Fibroblast of lung (primary cell): ENCODE results near the gene KCNJ14. TPM values are rescaled to one million over a fixed set of nuclear protein-coding genes. Genes with fewer than 3 reads are reported as not detected.
A peak's percentile ranks its signal among the peaks of the same experiment; 100 is the strongest.

ENCODE experiments used
- DNase-seq, 2 donors: peaks; one replicate each; pipeline versions ENCODE4 v3.0.0 to v3.0.0-alpha.2; 2010; ENCODE audit warnings: low read depth in 2 of 2
- H2AFZ ChIP-seq: 2 replicates; pipeline ENCODE4 v1.5.1; 2012; ENCODE audit warnings: low read length, control low read depth, inconsistent platforms
- H3K27ac ChIP-seq: 2 replicates; pipeline ENCODE4 v1.5.1; 2011; ENCODE audit warnings: low read length, control low read depth; ENCODE audit not compliant: insufficient read depth
- H3K27me3 ChIP-seq: 2 replicates; pipeline ENCODE4 v1.5.1; 2011; ENCODE audit warnings: mild to moderate bottlenecking, low read length; ENCODE audit not compliant: control insufficient read depth, insufficient read depth
- H3K36me3 ChIP-seq: 2 replicates; pipeline ENCODE4 v1.5.1; 2011; ENCODE audit warnings: low read length; ENCODE audit not compliant: control insufficient read depth, insufficient read depth
- H3K4me1 ChIP-seq: 2 replicates; pipeline ENCODE4 v1.5.1; 2011; ENCODE audit warnings: low read length; ENCODE audit not compliant: control insufficient read depth, insufficient read depth; ENCODE audit errors: extremely low read depth
- H3K4me2 ChIP-seq: 2 replicates; pipeline ENCODE4 v1.5.1; 2011; ENCODE audit warnings: low read length, control low read depth; ENCODE audit not compliant: insufficient read depth; ENCODE audit errors: extremely low read depth
- H3K4me3 ChIP-seq, 4 experiments: fragments of 200-600 bp in 1 of 4; sonication (generic) in 1 of 4; replicated peaks in 1 of 4; 2 replicates each; pipeline ENCODE4 v1.5.1; 2011 to 2016; ENCODE audit warnings: low read length in 4 of 4, low read depth in 3 of 4, mild to moderate bottlenecking in 3 of 4, control low read depth in 2 of 4, inconsistent platforms in 1 of 4, mixed read lengths in 1 of 4; ENCODE audit not compliant: insufficient read depth in 1 of 4; ENCODE audit errors: control extremely low read depth in 1 of 4
- H3K79me2 ChIP-seq: 2 replicates; pipeline ENCODE4 v1.5.1; 2012; ENCODE audit warnings: mild to moderate bottlenecking, low read length, inconsistent platforms; ENCODE audit not compliant: control insufficient read depth, insufficient read depth
- H3K9ac ChIP-seq: 2 replicates; pipeline ENCODE4 v1.5.1; 2011; ENCODE audit warnings: mild to moderate bottlenecking, low read length, control low read depth; ENCODE audit not compliant: insufficient read depth
- H3K9me3 ChIP-seq: 2 replicates; pipeline ENCODE4 v1.5.1; 2012; ENCODE audit warnings: low read depth, low read length; ENCODE audit not compliant: control insufficient read depth, insufficient read depth
- H4K20me1 ChIP-seq: 2 replicates; pipeline ENCODE4 v1.5.1; 2011; ENCODE audit warnings: low read length; ENCODE audit not compliant: control insufficient read depth, insufficient read depth; ENCODE audit errors: extremely low read depth
- EZH2 ChIP-seq: IDR thresholded peaks from 2 replicates; pipeline ENCODE4 v1.5.1; 2012; ENCODE audit warnings: low read length, control low read depth, mild to moderate bottlenecking; ENCODE audit errors: missing control alignments
- polyA minus RNA-seq: library from RNA; depleted of rRNA, polyadenylated mRNA; stranded (reverse); fragments of >200 nt; gene quantifications from 2 replicates; pipeline ENCODE4 v1.2.3, GENCODE V29; 2011; ENCODE audit warnings: low replicate concordance
- polyA plus RNA-seq, 2 donors: library from polyadenylated mRNA; depleted of rRNA in 1 of 2; stranded (reverse) in 1 of 2; unstranded in 1 of 2; fragments of >200 nt; gene quantifications; 2 replicates each; pipeline ENCODE4 v1.2.1, GENCODE V29; 2011 to 2012; ENCODE audit warnings: missing spikeins in 1 of 2
- total RNA-seq: library from RNA; depleted of rRNA; stranded (reverse); fragments of >200 nt; gene quantifications from 2 replicates; pipeline ENCODE4 v1.2.1, GENCODE V29; 2014
- TF ChIP-seq, protein P1 (sequence below), 2 donors: IDR thresholded peaks in 1 of 2; conservative IDR thresholded peaks in 1 of 2; 1 replicate in 1 of 2; 2 replicates in 1 of 2; pipeline ENCODE4 v1.5.1; 2011 to 2012; ENCODE audit warnings: low read length in 2 of 2, control low read depth in 1 of 2, inconsistent platforms in 1 of 2, low read depth in 1 of 2, mild to moderate bottlenecking in 1 of 2

KCNJ14 gene
- 0.26 and 0.50 TPM in 2 replicates for total RNA-seq
- polyA plus RNA-seq, result 0.15 and 0.18 TPM in 2 replicates
- polyA plus RNA-seq (2012), result 0.17 and 0.24 TPM in 2 replicates
- 0.85 TPM in 1 of 2 replicates, not detected in the other for polyA minus RNA-seq

DNA sequence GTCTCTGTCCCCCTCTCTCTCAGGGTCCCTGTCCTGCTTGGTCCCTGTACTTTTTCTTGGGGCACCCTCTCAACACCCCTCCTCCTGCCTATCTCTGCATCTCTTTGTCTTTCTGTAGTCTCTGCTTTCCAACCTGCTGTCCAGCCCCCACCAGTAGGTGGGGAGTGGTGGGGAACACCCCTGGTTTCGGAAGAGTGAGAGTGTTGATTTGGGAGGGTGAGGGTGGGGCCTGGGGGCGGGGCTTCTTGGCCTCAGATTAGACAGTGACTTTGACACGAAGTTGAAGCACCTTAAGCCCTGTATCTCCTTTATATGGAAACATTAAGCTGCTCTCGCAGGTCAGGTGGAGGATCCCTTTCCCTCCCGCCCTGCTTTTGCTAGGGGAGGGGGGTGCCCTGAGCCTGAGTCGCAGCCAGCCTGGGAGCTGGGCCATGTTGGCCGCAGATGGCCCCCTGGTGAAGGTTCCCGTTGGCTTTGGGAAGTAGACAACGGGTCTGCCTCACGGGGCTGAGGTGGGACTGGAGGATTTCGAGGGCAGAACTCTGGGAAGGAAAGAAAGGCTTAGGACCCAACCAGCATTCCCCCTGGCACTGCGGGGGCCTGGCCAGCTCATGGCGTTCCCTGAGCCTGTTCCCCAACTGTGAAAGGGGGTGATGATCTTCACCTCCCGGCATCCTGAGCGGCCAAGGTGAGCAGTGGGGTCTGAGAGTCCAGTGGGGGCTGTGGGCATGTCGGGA lies at the start of gene KCNJ14:
TSS of gene KCNJ14 (plus strand) at position 404 of the 737 bp plus-strand sequence. CDS start 6,151 bp downstream, outside the sequence.
- Histone ChIP-seq H3K79me2 (no peaks in the 10 kb centered on the region), H2AFZ (no peak within 1 kb of the TSS), H3K4me1 (no peaks in the 10 kb centered on the region), H3K36me3 (peaks cover 21% of the 10 kb centered on the region), H3K9me3 (no peaks in the 10 kb centered on the region), H3K9ac (no peak within 1 kb of the TSS), H3K27ac (no peak within 1 kb of the TSS), H3K4me2 (no peak within 1 kb of the TSS), H4K20me1 (no peaks in the 10 kb centered on the region), H3K27me3 (no peaks in the 10 kb centered on the region), H3K4me3 (no peak within 1 kb of the TSS)
- DNase-seq, result no peak
- no peak for TF ChIP-seq EZH2

DNA sequence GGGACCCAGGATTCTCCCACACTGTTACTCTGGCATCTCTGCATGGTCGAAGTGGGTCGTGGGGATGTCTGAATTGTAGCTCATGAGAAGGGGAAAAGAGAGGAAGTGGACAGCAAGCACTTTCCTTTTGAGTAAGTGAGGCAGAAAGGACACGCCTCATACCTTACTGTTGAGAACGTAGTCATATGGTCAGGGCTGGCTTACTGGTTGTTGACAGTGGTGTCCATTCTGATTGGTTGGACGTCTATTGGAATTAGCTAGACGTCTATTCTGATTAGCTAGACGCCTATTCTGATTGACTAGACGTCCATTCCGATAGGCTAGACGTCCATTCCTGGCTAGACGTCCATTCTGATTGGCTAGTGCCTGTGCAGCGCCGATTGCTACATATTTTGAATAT lies 49.5 kb upstream of the KCNJ14 start:
- H3K36me3 ChIP-seq, result no peaks in the 10 kb centered on the region
- H3K4me3 ChIP-seq, result no peak overlapping the region
- no peak overlapping the region for H3K27ac ChIP-seq
- DNase-seq, result peak in 1 of 2 donors; percentile 29
- no peaks in the 10 kb centered on the region for H3K9me3 ChIP-seq
- H3K4me2 ChIP-seq, result no peak overlapping the region
- no peak overlapping the region for H2AFZ ChIP-seq
- no peaks in the 10 kb centered on the region for H3K4me1 ChIP-seq
- TF ChIP-seq, protein P1, sequence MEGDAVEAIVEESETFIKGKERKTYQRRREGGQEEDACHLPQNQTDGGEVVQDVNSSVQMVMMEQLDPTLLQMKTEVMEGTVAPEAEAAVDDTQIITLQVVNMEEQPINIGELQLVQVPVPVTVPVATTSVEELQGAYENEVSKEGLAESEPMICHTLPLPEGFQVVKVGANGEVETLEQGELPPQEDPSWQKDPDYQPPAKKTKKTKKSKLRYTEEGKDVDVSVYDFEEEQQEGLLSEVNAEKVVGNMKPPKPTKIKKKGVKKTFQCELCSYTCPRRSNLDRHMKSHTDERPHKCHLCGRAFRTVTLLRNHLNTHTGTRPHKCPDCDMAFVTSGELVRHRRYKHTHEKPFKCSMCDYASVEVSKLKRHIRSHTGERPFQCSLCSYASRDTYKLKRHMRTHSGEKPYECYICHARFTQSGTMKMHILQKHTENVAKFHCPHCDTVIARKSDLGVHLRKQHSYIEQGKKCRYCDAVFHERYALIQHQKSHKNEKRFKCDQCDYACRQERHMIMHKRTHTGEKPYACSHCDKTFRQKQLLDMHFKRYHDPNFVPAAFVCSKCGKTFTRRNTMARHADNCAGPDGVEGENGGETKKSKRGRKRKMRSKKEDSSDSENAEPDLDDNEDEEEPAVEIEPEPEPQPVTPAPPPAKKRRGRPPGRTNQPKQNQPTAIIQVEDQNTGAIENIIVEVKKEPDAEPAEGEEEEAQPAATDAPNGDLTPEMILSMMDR (conservative IDR thresholded peaks at IDR 0.05 in 1 of 2, IDR thresholded peaks at IDR 0.05 in 1 of 2; ENCODE audit: low read depth in 1 of 2, low read length in 2 of 2), result no peak
- no peak for TF ChIP-seq EZH2
- H3K9ac ChIP-seq, result no peak overlapping the region
- no peaks in the 10 kb centered on the region for H4K20me1 ChIP-seq
- H3K79me2 ChIP-seq, result no peaks in the 10 kb centered on the region
- no peaks in the 10 kb centered on the region for H3K27me3 ChIP-seq

DNA sequence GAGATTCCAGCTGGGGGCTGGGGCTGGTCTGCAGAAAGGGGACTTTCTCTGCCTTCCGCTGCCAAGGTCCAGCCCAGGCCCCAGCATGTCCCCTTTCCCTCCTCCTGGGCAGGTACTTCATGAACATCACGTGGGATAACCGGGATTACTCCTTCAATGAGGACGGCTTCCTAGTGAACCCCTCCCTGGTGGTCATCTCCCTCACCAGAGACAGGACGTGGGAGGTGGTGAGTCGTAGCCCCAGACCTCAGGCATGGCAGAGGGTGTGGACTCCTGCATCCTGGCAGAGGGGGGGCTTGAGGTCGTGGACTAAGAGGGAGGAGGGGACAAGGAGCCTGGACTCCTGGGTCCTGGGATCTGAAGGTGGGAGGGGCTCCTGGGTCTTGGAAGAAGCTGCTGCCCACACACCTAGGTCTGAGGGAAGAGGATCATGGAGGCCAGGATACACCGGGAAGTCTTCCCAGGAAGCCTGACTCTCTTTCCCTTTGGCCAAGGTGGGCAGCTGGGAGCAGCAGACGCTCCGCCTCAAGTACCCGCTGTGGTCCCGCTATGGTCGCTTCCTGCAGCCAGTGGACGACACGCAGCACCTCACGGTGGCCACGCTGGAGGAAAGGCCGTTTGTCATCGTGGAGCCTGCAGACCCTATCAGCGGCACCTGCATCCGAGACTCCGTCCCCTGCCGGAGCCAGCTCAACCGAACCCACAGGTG lies 41.3 kb upstream of the KCNJ14 start:
- Histone ChIP-seq H3K27ac (no peak overlapping the region), H3K4me3 (no peak overlapping the region), H4K20me1 (no peaks in the 10 kb centered on the region), H3K4me2 (no peak overlapping the region), H3K36me3 (no peaks in the 10 kb centered on the region), H2AFZ (no peak overlapping the region), H3K9me3 (no peaks in the 10 kb centered on the region), H3K4me1 (peaks cover 6% of the 10 kb centered on the region), H3K79me2 (no peaks in the 10 kb centered on the region), H3K9ac (no peak overlapping the region), H3K27me3 (no peaks in the 10 kb centered on the region)
- peak in 1 of 2 donors; percentile 31 for DNase-seq
- TF ChIP-seq, protein P1 (conservative IDR thresholded peaks at IDR 0.05 in 1 of 2, IDR thresholded peaks at IDR 0.05 in 1 of 2; ENCODE audit: low read depth in 1 of 2, low read length in 2 of 2), result no peak
- no peak for TF ChIP-seq EZH2
